Ovary (tissue), 9 donors: ENCODE data around the gene BST2. TPM values are rescaled to one million over a fixed set of nuclear protein-coding genes. Genes with fewer than 3 reads are reported as not detected.

Experiments
- DNase-seq, 5 donors: peaks; one replicate each; pipeline ENCODE4 v3.0.0-alpha.2; 2019 to 2020
- H3K27ac ChIP-seq, 2 donors: fragments of 200-600 bp; one replicate each; pipeline versions ENCODE4 v1.5.1 to v1.8.0; 2019 to 2022
- H3K27me3 ChIP-seq: fragments of 200-600 bp; one replicate; pipeline ENCODE4 v1.8.0; 2022
- H3K36me3 ChIP-seq: fragments of 200-600 bp; sonication (generic); one replicate; pipeline ENCODE4 v1.5.1; 2019
- H3K4me1 ChIP-seq: one replicate; pipeline ENCODE4 v1.8.1; 2013; ENCODE audit warnings: mild to moderate bottlenecking, moderate library complexity; ENCODE audit not compliant: insufficient read depth
- H3K4me3 ChIP-seq: fragments of 200-600 bp; sonication (generic); one replicate; pipeline ENCODE4 v1.5.1; 2017
- H3K9me3 ChIP-seq, 2 donors: fragments of 200-600 bp in 1 of 2; sonication (generic) in 1 of 2; one replicate each; pipeline versions ENCODE4 v1.5.1 to v1.8.1; 2013 to 2019; ENCODE audit warnings: mild to moderate bottlenecking in 1 of 2, moderate library complexity in 1 of 2
- EP300 ChIP-seq: sonication (generic); formaldehyde crosslinking; IDR thresholded peaks from one replicate; pipeline ENCODE4 v1.6.1; 2017; ENCODE audit warnings: antibody characterized with exemption
- POLR2A ChIP-seq: fragments of 450-650 bp; IDR thresholded peaks from one replicate; pipeline ENCODE4 v1.6.1; 2017; ENCODE audit warnings: antibody characterized with exemption, mild to moderate bottlenecking, moderate library complexity
- WGBS, 3 donors: extraction: QIAGEN DNeasy Blood & Tissue Kit in 1 of 3; methylation state at CpG; one replicate each; pipeline versions ENCODE4 v1.1.5 to v1.1.7; 2013 to 2017; 5-methylcytosine and 5-hydroxymethylcytosine counted together
- intact Hi-C, 4 donors: fragments of 100-400 bp; cut with DNase I; formaldehyde crosslinking; loops; one replicate each; pipeline versions ENCODE4 v1.11.0 to v1.15.1; 2022 to 2023
- polyA plus RNA-seq, 2 donors: library from polyadenylated mRNA; stranded (reverse); fragments of 200-250 nt in 1 of 2; fragments of 350-450 nt in 1 of 2; fragmentation: Illumina TruSeq in 1 of 2; extraction: RNeasy Lipid Tissue Mini Kit (QIAGEN cat#74804) in 1 of 2; gene quantifications; one replicate each; pipeline ENCODE4 v1.2.3, GENCODE V29; 2013 to 2014
- total RNA-seq, 7 donors: library from RNA; depleted of rRNA in 2 of 7; stranded (reverse); fragments of >200 nt in 2 of 7; fragmentation: NEBNext Ultra II Directional in 3 of 7; extraction: Animal tissue kit (Norgen Biotek cat#: 25700) in 3 of 7; gene quantifications; one replicate each; pipeline versions ENCODE4 v1.1.0 to v1.2.4, GENCODE V29; 2016 to 2023
- TF ChIP-seq, protein P1 (sequence below), 3 donors: fragments of 450-650 bp in 2 of 3; fragments of 200-600 bp in 1 of 3; IDR thresholded peaks; one replicate each; pipeline versions ENCODE4 v1.5.1 to v1.8.0; 2016 to 2022; ENCODE audit warnings: antibody characterized with exemption in 3 of 3, mild to moderate bottlenecking in 1 of 3
- donor health status: DM: no; HTN: no; CAD: no; lungs with moderate emphysema.
- donor health status: DM: no; HTN: no; CAD: no.
- donor health status: Bipolar disorder and iron deficiency.
- donor health status: DM: yes; HTN: yes; CAD: no.
- donor health status: DM: no; HTN: no; CAD: no.
- donor health status: DM: yes; HTN: yes; CAD: no.

BST2 gene
- total and polyA plus RNA-seq, 9 donors = 207 to 760 (median 557) TPM

GRCh38 chr19:17441241-17442021 is 36.0 kb upstream of the BST2 start:
- no peak for TF ChIP-seq EP300
- TF ChIP-seq, protein P1, sequence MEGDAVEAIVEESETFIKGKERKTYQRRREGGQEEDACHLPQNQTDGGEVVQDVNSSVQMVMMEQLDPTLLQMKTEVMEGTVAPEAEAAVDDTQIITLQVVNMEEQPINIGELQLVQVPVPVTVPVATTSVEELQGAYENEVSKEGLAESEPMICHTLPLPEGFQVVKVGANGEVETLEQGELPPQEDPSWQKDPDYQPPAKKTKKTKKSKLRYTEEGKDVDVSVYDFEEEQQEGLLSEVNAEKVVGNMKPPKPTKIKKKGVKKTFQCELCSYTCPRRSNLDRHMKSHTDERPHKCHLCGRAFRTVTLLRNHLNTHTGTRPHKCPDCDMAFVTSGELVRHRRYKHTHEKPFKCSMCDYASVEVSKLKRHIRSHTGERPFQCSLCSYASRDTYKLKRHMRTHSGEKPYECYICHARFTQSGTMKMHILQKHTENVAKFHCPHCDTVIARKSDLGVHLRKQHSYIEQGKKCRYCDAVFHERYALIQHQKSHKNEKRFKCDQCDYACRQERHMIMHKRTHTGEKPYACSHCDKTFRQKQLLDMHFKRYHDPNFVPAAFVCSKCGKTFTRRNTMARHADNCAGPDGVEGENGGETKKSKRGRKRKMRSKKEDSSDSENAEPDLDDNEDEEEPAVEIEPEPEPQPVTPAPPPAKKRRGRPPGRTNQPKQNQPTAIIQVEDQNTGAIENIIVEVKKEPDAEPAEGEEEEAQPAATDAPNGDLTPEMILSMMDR (IDR thresholded peaks at IDR 0.05) = peak in 1 of 3 donors; percentile 24
- DNase-seq = no peak
- H3K36me3 ChIP-seq = no peaks in the 10 kb centered on the region
- no peaks in the 10 kb centered on the region for H3K4me1 ChIP-seq
- no peaks in the 10 kb centered on the region for H3K27me3 ChIP-seq
- WGBS, 3 donors = 20 to 40% (median 30%) methylated on average over 8 of the region's 8 CpGs
- intact Hi-C loops = no loop called here
- H3K27ac ChIP-seq = peak overlapping the region; percentile 19 to 26
- H3K4me3 ChIP-seq = no peak overlapping the region
- no peaks in the 10 kb centered on the region for H3K9me3 ChIP-seq

GRCh38 chr19:17436874-17437267 is 31.4 kb upstream of the BST2 start:
- no peaks in the 10 kb centered on the region for H3K36me3 ChIP-seq
- no peak overlapping the region for H3K27ac ChIP-seq
- WGBS, 3 donors = 78 to 86% (median 79%) methylated on average over 7 of the region's 7 CpGs
- DNase-seq = no peak
- H3K27me3 ChIP-seq = no peaks in the 10 kb centered on the region
- no peaks in the 10 kb centered on the region for H3K9me3 ChIP-seq
- no peaks in the 10 kb centered on the region for H3K4me1 ChIP-seq
- intact Hi-C loops = no loop called here
- TF ChIP-seq, protein P1 (IDR thresholded peaks at IDR 0.05) = no peak
- TF ChIP-seq EP300 = no peak
- no peak for TF ChIP-seq POLR2A
- no peak overlapping the region for H3K4me3 ChIP-seq

- no peak overlapping the region for H3K4me3 ChIP-seq
- no peaks in the 10 kb centered on the region for H3K4me1 ChIP-seq
- intact Hi-C loops = no loop called here
- no peak for DNase-seq
- no peak overlapping the region for H3K27ac ChIP-seq
- H3K36me3 ChIP-seq = no peaks in the 10 kb centered on the region
- no peaks in the 10 kb centered on the region for H3K9me3 ChIP-seq
- TF ChIP-seq, protein P1 (IDR thresholded peaks at IDR 0.05) = no peak
- TF ChIP-seq EP300 = no peak
- TF ChIP-seq POLR2A = no peak
- WGBS, 3 donors = 95 to 96% (median 96%) methylated on average over 25 of the region's 25 CpGs
- H3K27me3 ChIP-seq = no peaks in the 10 kb centered on the region
Observed at GRCh38 chr19:17436094-17436873, 30.9 kb upstream of the BST2 start.

- Histone ChIP-seq H3K27me3 (no peaks in the 10 kb centered on the region), H3K4me1 (no peaks in the 10 kb centered on the region), H3K4me3 (no peak overlapping the region), H3K27ac (no peak overlapping the region), H3K9me3 (no peaks in the 10 kb centered on the region), H3K36me3 (no peaks in the 10 kb centered on the region)
- 88 to 90% (median 88%) methylated on average over 7 of the region's 7 CpGs for WGBS, 3 donors
- intact Hi-C loops = no loop called here
- TF ChIP-seq POLR2A (no peak), EP300 (no peak)
- TF ChIP-seq, protein P1 (IDR thresholded peaks at IDR 0.05) = no peak
- DNase-seq = no peak
Observed at GRCh38 chr19:17435218-17435617, 29.8 kb upstream of the BST2 start.
